Non-pigmented ciliary epithelial cell (primary cell): ENCODE results near the gene LRRC2.
"Not testable (repeated sequence)": the region's sequence is repeated elsewhere in the genome, so short reads cannot be mapped to it uniquely, and the experiment has no call there.

ENCODE experiments used
- DNase-seq: peaks from one replicate; pipeline ENCODE4 v3.0.0-alpha.2; 2010; ENCODE audit warnings: low read depth

The LRRC2 gene

DNA sequence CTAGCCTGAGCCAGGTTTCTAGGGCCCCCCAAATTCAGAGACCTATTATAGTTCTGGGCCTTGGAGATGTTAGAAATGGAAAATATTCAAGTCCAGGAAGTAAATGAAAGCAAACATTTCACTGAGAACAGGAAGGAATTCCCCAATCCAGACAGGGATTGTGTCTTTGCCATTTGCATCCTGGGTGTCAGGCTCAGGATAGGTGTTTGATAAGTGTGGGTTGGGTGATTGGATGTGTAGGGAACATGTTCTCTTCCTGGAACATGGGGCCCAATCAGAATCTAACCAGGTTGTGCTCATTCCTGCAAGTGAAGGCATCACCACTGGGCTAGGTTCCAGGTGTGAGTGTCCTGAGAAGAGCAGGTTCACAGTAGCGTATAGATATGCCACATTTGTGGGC is 14.6 kb upstream of the LRRC2 start:
- DNase-seq, result no peak

- DNase-seq, result no peak
Observed at GRCh38 chr3:46579756-46580286, 13.7 kb upstream of the LRRC2 start.

GRCh38 chr3:46578973-46579755 is 13.1 kb upstream of the LRRC2 start:
- no peak for DNase-seq

- not testable (repeated sequence) for DNase-seq
Observed at GRCh38 chr3:46577580-46578249, 11.6 kb upstream of the LRRC2 start.

GRCh38 chr3:46576879-46577278 is 10.8 kb upstream of the LRRC2 start:
- no peak for DNase-seq

GRCh38 chr3:46576386-46576785 is 10.3 kb upstream of the LRRC2 start:
- DNase-seq, result no peak

- DNase-seq, result no peak
Observed at GRCh38 chr3:46575577-46576222, 9.6 kb upstream of the LRRC2 start.

DNA sequence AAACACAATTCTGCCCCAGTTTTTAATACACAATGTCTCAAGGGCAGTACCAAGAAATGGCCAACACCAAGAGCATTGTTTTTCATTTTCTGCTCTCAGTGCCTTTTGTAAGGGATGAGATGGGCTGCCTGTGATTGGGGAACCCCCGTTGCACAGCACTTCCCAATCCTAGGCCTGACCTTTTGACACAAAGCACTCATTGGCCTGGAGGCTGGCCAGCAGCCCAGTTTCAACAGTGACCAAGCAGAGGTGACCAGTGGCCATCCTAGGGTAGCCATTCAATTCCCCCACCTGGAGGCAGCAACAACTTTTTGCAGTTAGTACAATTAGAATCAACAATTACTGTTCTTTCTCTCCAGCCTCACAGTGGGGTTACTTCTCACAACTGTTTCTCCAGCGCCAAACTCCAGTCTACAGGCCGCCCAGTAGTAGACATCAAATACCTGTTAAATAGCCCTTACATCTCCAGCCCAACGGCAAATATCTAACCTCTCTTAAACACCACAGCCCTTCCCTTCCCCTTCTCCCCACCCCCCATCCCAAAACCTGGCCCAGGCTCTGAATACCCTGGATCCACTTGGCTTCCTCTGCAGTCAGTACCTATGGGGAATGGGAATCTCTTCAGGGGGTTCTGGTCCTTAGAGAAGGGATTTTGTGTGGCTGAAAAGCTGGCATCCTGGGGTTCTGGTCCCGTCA is 8.9 kb upstream of the LRRC2 start:
- DNase-seq, result no peak

GRCh38 chr3:46574243-46574646 is 8.1 kb upstream of the LRRC2 start:
- DNase-seq, result no peak

DNA sequence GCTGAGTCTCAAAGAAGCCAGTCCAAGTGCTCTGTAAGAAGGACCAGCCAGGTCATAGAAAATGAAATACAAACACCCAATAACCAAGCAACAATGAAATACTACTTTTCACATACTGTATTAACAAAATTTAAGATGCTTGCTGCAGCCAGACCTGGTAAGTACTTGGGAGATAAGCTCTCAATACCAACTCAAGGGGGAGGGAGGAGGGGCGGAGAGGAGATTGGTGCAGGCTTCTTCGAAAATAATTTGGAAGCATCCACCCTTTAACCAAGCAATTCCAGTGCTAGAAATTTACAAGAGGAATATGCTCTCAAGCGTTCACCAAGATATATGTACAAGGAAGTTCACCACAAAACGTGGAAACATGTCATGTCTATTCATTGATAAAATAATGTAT is 7.6 kb upstream of the LRRC2 start:
- no peak for DNase-seq

GRCh38 chr3:46571684-46572083 is 5.6 kb upstream of the LRRC2 start:
- no peak for DNase-seq

- DNase-seq, result no peak
Observed at GRCh38 chr3:46565607-46566039, 479 bp downstream of the LRRC2 start.

- DNase-seq, result no peak
Observed at GRCh38 chr3:46565077-46565476, 1.0 kb downstream of the LRRC2 start.

DNA sequence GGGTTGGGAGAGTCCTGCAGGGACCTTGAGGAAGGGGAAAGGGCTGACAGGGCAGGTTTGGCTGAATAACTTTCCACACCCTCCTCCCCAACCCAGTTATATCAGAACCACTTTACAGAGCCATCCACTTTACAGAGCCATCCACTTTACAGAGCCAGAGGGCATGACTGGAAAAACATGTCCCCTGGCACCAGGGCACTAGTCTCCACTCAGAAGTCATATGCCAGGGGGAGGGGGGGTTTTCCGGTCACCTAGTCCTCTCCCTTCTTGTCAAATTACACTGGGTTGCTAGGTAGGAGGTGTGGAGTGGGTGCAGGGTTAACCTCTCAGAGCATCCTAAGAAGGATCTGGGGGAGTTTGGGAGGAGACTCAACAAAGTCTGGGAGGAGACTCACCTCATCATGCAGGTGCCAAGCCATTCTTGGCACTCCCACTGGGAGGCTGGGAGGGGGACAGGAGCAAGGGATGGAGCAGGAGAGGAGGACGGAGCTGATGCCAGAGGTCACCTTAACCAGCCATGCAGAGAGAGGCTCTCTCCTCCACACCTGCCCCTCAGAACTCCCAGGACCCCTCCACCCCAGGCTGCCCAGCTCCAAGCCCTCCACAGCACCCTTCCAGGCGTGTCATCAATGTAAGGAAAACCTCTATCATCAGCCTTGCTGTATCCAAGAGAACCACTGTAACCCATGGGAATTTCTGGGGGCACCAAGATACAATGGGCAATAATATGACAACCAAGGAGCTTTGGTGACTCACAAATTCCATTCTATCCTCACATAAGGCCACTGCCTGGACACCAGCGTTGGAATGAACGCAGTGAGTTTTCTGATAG is 1.7 kb downstream of the LRRC2 start:
- no peak for DNase-seq

DNA sequence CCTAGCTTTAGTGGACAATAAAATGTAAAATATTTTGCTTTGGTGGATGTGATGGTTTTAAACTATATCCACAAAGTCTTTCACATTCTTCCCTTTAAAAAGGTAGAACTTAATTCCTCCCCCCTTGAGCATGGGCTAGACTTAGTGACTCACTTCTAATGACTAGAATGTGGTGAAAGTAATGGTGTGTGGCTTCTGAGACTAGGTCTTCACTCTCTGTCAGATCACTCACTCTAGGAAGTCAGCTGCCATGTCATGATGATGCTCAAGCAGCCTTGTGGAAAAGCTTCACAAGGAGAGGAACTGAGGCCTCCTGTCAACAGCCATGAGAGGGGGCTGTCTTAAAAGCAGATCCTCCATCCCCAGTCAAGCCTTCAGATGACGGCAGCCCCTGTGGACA is 4.2 kb downstream of the LRRC2 start:
- no peak for DNase-seq

- no peak for DNase-seq
Observed at GRCh38 chr3:46561511-46561910, 4.6 kb downstream of the LRRC2 start.

- no peak for DNase-seq
Observed at GRCh38 chr3:46559091-46559704, 6.9 kb downstream of the LRRC2 start.

DNA sequence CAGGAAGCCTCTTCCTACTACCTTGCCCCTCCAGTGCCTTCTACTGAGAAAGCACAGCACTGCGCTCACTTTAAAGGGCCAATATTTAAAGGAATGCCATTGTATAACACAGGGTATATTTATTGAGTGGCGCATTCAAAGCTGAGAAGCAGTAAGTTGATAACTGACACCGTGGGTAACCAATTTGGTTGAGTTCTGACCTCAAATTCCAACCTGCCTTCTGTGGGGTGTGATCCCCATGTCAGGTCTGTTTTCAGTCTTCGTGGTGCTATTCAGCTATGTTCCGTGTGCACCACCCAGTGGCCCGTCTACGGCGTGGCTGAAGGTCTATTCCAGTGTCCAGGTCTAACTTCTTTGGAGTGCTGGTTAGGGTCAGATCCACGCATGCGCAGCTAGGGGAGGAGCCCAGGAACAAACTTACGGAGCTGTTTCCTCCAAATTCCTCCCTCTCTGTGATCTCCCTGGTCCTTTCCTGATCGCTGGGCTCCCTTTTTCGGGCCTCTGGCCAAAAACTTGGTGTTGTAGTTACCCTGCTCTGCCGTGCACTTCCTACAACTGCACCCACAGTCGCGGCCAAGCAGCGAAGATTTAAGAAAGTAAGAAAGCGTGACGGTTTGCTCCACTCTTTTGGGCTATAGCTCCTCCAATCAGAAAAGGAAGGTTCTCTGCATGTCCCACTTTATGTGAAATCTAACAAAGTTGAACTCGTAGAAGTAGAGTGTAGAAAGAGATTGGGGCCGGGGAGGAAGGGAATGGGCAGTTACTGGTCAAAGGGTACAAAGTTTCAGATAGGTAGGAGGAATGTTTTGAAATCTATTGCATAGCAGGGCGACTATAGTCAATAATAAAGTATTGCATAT is 7.7 kb downstream of the LRRC2 start:
- no peak for DNase-seq

GRCh38 chr3:46557814-46558183 is 8.3 kb downstream of the LRRC2 start:
- no peak for DNase-seq

GRCh38 chr3:46553154-46553553 is 12.9 kb downstream of the LRRC2 start:
- no peak for DNase-seq
